Stimulated activated CD8-positive, alpha-beta memory T cell treated with anti-CD3 and anti-CD28 coated beads, Interleukin-12 subunit alpha, Interleukin-12 subunit beta, amount 100 ng/mL, for 24 hours (primary cell): ENCODE measurements around the gene MMS19.
"Not testable (repeated sequence)": the region's sequence is repeated elsewhere in the genome, so short reads cannot be mapped to it uniquely, and the experiment has no call there.

ENCODE experiments used
- DNase-seq: peaks from one replicate; pipeline ENCODE4 v3.0.0-alpha.2; 2020; ENCODE audit errors: extremely low read depth

Gene MMS19

GRCh38 chr10:97506199-97506991, 8.2 kb upstream of the MMS19 start:
- no peak for DNase-seq

DNA sequence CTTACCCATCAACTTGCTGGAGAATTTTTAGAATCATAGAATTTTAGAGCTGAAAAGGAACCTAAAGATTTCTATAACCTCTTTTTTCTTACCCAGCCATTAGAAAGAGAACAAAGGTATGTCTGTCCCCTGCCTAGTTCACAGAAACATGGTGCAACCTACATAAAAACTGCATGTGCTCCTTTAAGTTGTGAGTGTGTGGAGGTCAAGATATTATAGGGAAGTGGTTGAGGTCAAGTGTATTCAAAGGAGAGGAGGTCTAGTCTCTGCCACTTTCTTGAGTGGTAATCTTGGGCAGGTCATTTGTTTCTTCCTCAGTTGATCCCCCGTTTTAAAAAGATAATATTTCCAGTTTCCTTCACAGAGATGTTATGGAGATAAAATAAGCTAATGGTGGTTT, 6.9 kb upstream of the MMS19 start:
- DNase-seq: no peak

- DNase-seq: no peak
Measured at GRCh38 chr10:97503406-97503805, 5.2 kb upstream of the MMS19 start.

GRCh38 chr10:97502916-97503315, 4.7 kb upstream of the MMS19 start:
- no peak for DNase-seq

- DNase-seq: no peak
Measured at GRCh38 chr10:97500297-97500575, 2.0 kb upstream of the MMS19 start.

- DNase-seq: no peak
Measured at GRCh38 chr10:97499561-97500296, 1.5 kb upstream of the MMS19 start.

DNA sequence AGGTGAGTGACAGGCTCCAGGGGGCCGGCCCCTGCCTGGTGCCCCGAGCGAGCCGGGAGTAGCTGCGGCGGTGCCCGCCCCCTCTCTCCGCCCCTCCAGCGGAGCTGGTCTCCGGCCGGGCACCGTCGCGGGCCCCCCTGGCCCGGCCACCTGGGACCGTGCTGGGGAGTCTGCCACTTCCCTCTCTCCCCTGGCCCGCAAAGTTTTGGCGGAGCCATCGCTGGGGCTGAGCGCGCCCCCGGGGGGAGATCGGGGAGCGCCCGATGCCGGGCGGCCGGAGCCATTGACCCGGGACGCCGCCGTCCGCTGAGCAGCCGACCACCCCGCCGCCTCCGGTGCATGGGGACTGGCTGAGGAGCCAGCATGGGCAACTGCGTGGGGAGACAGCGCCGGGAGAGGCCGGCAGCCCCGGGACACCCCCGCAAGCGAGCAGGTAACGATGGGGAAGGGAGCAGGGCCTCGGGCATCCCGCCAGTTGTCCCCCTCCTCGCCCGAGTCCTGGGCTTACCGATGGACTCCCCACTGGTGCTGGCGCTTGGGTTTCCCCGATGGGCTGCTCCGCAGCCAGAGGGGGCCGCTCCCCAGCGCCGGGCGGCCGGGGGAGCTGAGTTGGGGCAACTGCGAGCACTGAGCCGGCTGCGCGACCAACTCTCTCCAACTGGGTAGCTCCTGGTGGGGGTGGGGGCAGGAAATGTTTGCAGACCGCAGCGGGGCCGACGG, 779 bp upstream of the MMS19 start, which contains the start of gene UBTD1:
Gene UBTD1, plus strand, starts transcription at position 84 of the 720 bp plus-strand sequence. Its CDS starts 280 bp downstream, at position 364.
- DNase-seq: peak; percentile 3

DNA sequence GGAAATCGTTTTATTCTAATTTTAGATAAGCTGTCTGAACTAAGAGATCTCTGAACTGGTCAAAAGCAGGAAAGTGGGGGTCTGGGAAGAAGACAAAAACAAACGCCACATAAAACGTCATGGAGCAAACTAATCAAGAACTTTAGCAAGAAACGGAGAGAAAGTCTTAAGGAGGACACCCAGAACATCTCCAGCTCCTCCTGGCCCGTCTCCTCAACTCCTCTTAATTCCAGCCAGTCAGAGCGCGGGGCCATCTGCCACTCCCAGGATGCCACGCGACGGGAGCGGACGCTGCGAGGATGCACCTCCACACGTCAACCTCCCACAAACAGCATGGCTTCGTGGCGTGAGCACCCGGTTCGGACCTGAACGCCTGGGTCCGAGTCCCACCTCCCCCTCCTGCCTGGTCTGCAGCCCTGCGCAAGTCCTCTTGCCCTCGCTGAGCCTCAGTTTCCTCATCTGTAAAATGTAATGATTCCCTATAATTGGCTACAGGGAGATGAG, 598 bp downstream of the MMS19 start:
- peak; percentile 67 for DNase-seq

GRCh38 chr10:97494863-97495506, 3.2 kb downstream of the MMS19 start:
- DNase-seq: no peak

DNA sequence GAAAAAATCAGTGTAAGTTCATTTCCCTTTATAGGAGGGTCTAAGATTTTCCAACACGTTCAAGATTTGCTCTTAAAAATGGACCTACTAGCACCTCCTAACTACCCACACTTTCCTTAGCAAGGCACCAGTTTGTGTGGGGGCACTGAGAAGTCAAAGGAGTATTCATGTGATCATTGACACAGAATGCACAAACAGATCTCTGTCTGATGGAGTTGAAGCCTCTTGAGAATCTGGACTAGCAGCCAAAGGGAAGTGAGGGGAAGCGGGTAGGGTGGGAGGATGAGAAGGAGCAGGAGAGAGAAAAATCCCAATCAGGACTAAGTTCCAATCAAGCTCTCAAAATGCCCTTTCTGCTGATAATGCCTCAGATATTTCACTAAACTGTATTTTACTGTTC, 4.1 kb downstream of the MMS19 start:
- DNase-seq: no peak

GRCh38 chr10:97490592-97490991, 7.6 kb downstream of the MMS19 start:
- no peak for DNase-seq

DNA sequence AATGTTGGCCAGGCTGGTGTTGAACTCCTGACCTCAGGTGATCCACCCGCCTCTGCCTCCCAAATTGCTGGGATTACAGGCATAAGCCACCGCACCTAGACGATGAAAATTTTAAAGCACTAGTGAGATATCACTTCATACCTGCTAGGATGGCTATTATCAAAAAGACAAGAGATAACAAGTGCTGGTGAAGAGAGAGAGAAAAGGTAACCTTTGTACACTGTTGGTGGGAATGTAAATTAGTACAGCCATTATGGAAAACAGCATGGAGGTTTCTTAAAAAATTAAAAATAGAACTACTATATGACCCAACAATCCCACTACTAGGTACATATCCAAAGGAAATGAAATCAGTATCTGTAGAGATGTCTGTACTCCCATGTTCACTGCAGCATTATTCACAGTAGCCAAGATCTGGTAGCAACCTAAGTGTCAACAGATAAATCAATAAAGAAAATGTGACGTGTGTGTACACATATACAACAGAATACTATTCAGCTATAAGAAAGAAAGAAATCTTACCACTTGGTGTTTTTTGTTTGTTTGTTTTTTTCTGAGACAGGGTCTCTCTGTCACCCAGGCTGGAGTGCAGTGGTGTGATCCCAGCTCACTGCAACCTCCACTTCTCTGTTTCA, 12.5 kb downstream of the MMS19 start:
- DNase-seq: no peak

- no peak for DNase-seq
Measured at GRCh38 chr10:97483921-97484320, 14.3 kb downstream of the MMS19 start.

DNA sequence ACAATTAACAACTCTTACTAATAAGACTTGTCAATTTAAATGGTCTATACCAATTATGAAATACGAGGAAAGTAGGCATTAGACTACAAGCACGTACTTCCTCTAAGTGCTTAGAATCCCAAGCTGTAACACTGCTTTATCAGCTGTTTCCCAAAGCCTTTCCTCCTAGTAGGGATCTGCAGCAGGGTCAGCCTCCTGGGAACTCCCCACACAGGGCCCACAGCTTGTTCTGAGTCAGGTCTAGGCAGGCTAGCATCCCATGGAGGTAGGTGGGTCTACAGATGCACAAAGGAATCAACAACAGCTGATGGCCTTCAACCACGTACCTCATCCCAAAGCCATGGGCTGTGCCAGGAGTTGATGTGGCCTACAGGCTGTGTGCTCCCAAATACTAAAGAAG, 14.7 kb downstream of the MMS19 start:
- no peak for DNase-seq

DNA sequence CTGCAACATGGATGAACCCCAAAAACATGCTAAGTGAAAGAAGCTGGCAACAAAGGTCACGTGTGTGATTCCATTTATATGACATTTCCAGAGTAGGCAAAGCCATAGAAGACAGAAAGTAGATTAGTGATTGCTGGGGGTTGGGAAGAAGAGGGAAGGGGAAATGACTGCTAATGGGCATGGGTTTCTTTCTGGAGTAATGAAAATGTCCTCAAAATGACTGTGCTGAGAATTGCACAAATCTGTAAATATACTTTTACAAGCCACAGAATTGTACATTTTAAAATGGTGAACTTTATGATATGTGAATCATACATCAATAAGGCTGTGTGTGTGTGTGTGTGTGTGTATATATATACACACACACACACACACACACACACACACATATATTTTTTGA, 15.8 kb downstream of the MMS19 start:
- DNase-seq: no peak

- no peak for DNase-seq
Measured at GRCh38 chr10:97481071-97481470, 17.2 kb downstream of the MMS19 start.

- no peak for DNase-seq
Measured at GRCh38 chr10:97479939-97480338, 18.3 kb downstream of the MMS19 start.

GRCh38 chr10:97479410-97479809, 18.8 kb downstream of the MMS19 start:
- not testable (repeated sequence) for DNase-seq

- DNase-seq: no peak
Measured at GRCh38 chr10:97475936-97476594, 22.2 kb downstream of the MMS19 start.

DNA sequence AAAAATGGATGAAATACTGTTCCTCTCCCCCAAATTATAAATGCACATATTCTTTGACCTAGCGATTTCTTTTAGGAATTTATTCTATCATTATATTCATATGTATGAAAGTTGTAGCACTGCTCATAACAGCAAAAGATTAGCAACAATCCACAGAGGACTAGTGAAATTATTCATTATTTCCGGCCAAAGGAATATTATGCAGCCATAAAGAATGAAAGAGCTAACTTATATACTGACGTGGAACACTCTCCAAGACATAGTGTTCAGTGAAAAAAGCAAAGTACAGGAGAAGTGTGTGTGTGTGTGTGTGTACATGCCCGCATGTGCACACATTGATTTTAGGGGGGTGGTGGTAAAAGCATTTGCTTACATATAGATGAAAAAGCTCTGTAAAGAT, 23.3 kb downstream of the MMS19 start:
- DNase-seq: no peak

- DNase-seq: not testable (repeated sequence)
Measured at GRCh38 chr10:97468781-97469180, 29.4 kb downstream of the MMS19 start.
